GM10248 (cell line): ENCODE measurements around the gene CHMP3.
"Not testable (repeated sequence)": the region's sequence is repeated elsewhere in the genome, so short reads cannot be mapped to it uniquely, and the experiment has no call there.

ENCODE experiments used
- CTCF ChIA-PET: fragments of 300-600 bp; sonication (Branson Sonifier 250); formaldehyde crosslinking; extraction: SDS; loops from one replicate; lab custom pipeline; 2021; ENCODE audit warnings: antibody characterized with exemption; lab: Yijun Ruan, JAX
- POLR2A ChIA-PET: fragments of 350-650 bp; sonication (Branson Sonifier 250); formaldehyde crosslinking; extraction: SDS; loops from one replicate; lab custom pipeline; 2020; ENCODE audit warnings: antibody characterized with exemption; lab: Yijun Ruan, JAX
- DNase-seq: peaks from one replicate; pipeline ENCODE4 v3.0.0; 2012; ENCODE audit errors: extremely low spot score
- TF ChIP-seq, protein P1 (sequence below): IDR thresholded peaks from 2 replicates; pipeline ENCODE4 v1.5.1; 2012; ENCODE audit warnings: mild to moderate bottlenecking, low read depth; ENCODE audit errors: extremely low read depth, missing control alignments, control extremely low read depth

The CHMP3 gene

GRCh38 chr2:86552889-86553288, 10.4 kb downstream of the CHMP3 start:
- ChIA-PET POLR2A (no interaction called here), CTCF (interaction anchor here (1.0 to 2.5 kb wide), 3 partner anchors 9 to 11 kb away, joined by 3 to 9 read pairs (median 4); no protein-coding TSS in a partner anchor)
- TF ChIP-seq, protein P1, sequence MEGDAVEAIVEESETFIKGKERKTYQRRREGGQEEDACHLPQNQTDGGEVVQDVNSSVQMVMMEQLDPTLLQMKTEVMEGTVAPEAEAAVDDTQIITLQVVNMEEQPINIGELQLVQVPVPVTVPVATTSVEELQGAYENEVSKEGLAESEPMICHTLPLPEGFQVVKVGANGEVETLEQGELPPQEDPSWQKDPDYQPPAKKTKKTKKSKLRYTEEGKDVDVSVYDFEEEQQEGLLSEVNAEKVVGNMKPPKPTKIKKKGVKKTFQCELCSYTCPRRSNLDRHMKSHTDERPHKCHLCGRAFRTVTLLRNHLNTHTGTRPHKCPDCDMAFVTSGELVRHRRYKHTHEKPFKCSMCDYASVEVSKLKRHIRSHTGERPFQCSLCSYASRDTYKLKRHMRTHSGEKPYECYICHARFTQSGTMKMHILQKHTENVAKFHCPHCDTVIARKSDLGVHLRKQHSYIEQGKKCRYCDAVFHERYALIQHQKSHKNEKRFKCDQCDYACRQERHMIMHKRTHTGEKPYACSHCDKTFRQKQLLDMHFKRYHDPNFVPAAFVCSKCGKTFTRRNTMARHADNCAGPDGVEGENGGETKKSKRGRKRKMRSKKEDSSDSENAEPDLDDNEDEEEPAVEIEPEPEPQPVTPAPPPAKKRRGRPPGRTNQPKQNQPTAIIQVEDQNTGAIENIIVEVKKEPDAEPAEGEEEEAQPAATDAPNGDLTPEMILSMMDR: no peak
- DNase-seq: no peak

DNA sequence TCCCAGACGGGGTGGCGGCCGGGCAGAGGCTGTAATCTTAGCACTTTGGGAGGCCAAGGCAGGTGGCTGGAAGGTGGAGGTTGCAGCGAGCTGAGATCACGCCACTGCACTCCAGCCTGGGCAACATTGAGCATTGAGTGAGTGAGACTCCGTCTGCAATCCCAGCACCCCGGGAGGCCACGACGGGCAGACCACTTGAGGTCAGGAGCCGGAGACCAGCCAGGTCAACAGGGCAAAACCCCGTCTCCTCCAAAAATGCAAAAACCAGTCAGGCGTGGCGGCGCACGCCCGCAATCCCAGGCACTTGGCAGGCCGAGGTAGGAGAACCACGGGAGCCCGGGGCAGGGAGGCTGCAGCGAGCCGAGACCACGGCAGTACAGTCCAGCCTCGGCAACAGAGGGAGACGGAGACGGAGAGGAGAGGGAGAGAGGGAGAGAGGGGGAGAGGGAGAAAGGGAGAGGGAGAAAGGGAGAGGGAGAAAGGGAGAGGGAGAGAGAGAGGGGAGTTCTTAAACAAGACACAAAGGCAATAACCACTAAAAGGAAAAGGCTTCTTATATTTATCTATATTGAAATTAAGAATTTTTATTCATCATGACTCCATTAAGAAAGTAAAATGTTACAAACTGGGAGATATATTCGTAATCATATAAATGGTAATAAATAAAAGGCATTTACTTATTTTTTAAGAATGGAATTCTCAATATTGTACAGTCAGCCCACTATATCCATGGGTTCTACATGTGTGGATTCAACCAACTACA, 13.1 kb downstream of the CHMP3 start:
- DNase-seq, POLR2A ChIA-PET: not testable (repeated sequence)
- CTCF ChIA-PET: interaction anchor here (1.7 kb wide), 1 partner anchor 15 kb away, joined by 6 read pairs; no protein-coding TSS in a partner anchor

DNA sequence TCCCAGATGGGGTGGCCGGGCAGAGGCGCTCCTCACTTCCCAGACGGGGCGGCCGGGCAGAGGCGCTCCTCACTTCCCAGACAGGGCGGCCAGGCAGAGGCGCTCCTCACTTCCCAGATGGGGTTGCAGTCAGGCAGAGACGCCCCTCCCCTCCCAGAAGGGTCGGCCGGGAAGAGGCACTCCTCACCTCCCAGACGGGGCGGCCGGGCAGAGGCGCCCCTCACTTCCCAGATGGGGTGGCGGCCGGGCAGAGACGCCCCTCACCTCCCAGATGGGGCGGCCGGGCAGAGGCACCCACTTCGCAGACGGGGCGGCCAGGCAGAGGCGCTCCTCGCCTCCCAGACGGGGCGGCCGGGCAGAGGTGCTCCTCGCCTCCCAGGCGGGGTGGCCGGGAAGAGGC, 13.8 kb downstream of the CHMP3 start:
- POLR2A ChIA-PET, DNase-seq, CTCF ChIA-PET: not testable (repeated sequence)

DNA sequence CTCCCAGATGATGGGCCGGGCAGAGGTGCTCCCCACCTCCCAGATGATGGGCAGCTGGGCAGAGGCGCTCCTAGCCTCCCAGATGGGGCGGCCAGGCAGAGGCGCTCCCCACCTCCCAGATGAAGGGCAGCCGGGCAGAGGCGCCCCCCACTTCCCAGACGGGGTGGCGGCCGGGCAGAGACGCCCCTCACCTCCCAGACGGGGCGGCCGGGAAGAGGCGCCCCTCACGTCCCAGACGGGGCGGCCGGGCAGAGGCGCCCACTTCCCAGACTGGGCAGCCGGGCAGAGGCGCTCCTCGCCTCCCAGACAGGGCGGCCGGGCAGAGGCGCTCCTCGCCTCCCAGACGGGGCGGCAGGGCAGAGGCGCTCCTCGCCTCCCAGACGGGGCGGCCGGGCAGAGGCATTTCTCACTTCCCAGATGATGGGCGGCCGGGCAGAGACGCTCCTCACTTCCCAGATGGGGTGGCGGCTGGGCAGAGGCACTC, 14.3 kb downstream of the CHMP3 start:
- CTCF ChIA-PET: not testable (repeated sequence)

DNA sequence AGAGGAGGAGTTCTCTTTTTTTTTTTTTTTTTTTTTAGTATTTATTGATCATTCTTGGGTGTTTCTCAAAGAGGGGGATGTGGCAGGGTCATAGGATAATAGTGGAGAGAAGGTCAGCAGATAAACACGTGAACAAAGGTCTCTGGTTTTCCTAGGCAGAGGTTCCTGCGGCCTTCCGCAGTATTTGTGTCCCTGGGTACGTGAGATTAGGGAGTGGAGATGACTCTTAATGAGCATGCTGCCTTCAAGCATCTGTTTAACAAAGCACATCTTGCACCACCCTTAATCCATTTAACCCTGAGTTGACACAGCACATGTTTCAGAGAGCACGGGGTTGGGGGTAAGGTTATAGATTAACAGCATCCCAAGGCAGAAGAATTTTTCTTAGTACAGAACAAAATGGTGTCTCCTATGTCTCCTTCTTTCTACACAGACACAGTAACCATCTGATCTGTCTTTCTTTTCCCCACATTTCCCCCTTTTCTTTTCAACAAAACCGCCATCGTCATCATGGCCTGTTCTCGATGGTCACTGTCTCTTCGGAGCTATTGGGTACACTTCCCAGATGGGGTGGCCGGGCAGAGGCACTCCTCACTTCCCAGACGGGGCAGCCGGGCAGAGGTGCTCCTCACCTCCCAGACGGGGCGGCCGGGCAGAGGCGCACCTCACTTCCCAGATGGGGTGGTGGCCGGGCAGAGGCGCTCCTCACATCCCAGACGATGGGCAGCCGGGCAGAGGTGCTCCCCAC, 14.9 kb downstream of the CHMP3 start:
- CTCF ChIA-PET, POLR2A ChIA-PET, DNase-seq: not testable (repeated sequence)

More for the DNA sequence above, 14.3 kb downstream of the CHMP3 start:
- POLR2A ChIA-PET, DNase-seq: not testable (repeated sequence)

DNA sequence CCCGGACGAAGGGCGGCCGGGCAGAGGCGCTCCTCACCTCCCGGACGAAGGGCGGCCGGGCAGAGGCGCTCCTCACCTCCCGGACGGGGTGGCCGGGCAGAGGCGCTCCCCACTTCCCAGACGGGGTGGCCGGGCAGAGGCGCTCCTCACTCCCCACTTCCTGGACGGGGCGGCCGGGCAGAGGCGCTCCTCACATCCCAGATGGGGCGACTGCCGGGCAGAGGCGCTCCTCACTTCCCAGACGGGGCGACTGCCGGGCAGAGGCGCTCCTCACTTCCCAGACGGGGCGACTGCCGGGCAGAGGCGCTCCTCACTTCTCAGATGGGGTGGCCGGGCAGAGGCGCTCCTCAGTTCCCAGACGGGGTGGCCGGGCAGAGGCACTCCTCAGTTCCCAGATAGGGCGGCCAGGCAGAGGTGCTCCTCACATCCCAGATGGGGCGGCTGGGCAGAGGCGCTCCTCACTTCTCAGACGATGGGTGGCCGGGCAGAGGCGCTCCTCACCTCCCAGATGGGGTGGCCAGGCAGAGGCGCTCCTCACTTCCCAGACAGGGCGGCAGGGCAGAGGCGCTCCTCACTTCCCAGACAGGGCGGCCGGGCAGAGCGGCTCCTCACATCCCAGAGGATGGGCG, 17.8 kb downstream of the CHMP3 start:
- CTCF ChIA-PET: not testable (repeated sequence)

DNA sequence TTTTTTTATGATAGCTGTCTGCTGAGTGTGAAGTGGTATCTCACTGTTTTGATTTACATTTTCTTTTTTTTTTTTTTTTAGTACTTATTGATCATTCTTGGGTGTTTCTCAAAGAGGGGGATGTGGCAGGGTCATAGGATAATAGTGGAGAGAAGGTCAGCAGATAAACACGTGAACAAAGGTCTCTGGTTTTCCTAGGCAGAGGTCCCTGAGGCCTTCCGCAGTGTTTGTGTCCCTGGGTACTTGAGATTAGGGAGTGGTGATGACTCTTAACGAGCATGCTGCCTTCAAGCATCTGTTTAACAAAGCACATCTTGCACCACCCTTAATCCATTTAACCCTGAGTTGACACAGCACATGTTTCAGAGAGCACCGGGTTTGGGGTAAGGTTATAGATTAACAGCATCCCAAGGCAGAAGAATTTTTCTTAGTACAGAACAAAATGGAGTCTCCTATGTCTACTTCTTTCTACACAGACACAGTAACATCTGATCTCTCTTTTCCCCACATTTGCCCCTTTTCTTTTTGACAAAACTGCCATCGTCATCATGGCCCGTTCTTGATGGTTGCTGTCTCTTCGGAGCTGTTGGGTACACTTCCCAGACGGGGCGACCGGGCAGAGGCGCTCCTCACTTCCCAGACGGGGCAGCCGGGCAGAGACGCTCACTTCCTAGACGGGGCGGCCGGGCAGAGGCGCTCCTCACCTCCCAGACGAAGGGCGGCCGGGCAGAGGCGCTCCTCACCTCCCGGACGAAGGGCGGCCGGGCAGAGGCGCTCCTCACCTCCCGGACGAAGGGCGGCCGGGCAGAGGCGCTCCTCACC, 18.8 kb downstream of the CHMP3 start:
- POLR2A ChIA-PET, DNase-seq, CTCF ChIA-PET: not testable (repeated sequence)

More for the DNA sequence above, 17.8 kb downstream of the CHMP3 start:
- DNase-seq, POLR2A ChIA-PET: not testable (repeated sequence)

DNA sequence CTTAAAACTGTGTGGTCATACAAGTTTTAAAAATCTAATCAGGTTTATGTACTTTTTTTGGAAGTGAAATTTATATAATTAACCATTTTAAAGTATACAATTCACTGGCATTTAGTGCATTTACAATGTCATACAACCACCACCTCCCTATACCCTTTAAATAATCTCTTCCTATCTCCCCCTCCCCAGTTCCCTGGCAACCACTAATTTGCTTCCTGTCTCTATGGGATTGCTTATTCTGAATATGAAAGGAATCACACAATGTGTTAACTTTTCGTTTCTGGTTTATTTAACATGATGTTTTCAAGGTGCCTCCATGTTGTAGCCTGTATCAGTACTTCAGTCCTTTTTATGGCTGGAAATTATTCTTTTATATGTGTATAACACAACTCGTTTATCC, 19.4 kb downstream of the CHMP3 start:
- no peak for DNase-seq
- TF ChIP-seq, protein P1: no peak
- ChIA-PET CTCF (no interaction called here), POLR2A (no interaction called here)

DNA sequence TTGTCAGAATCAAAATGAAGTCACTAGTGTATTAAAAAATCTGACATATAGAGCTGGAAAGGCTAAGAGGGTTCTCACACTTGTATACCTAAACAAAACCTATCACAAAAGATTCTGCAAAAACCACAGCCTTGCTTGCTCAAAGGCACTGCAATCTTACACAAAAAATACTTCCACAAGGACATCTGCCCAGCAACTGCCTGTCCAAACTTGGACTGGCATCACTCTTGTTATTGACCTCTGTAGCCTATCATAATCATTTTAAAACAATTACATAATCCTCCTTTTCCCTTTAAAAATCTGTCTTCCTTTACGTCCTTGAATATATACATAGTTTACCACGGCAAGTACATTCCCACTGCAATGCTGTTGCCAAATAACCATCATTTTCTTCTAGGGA, 19.9 kb downstream of the CHMP3 start:
- ChIA-PET POLR2A (no interaction called here), CTCF (no interaction called here)
- TF ChIP-seq, protein P1: no peak
- no peak for DNase-seq
